GM21619 (cell line): ENCODE results near the gene CXorf58.

Experiments used
- ATAC-seq: cut with Tn5 transposase; IDR thresholded peaks from one replicate; pipeline ENCODE4 v1.9.1; 2021; ENCODE audit not compliant: unreplicated experiment

Gene CXorf58

GRCh38 chrX:23900220-23900797 is 7.5 kb upstream of the CXorf58 start:
- ATAC-seq = no peak

GRCh38 chrX:23901060-23901459 is 6.7 kb upstream of the CXorf58 start:
- no peak for ATAC-seq

- ATAC-seq = peak; percentile 66
Observed at GRCh38 chrX:23901805-23902204, 6.0 kb upstream of the CXorf58 start.

- no peak for ATAC-seq
Observed at GRCh38 chrX:23902419-23902818, 5.4 kb upstream of the CXorf58 start.

- no peak for ATAC-seq
Observed at GRCh38 chrX:23904096-23904495, 3.7 kb upstream of the CXorf58 start.

- no peak for ATAC-seq
Observed at GRCh38 chrX:23907111-23907497, 702 bp upstream of the CXorf58 start.

- no peak for ATAC-seq
Observed at GRCh38 chrX:23908219-23909004, 606 bp downstream of the CXorf58 start.

- ATAC-seq = no peak
Observed at GRCh38 chrX:23911126-23911835, 3.5 kb downstream of the CXorf58 start.

- ATAC-seq = no peak
Observed at GRCh38 chrX:23919148-23919547, 11.3 kb downstream of the CXorf58 start.

GRCh38 chrX:23919706-23920320 is 12.0 kb downstream of the CXorf58 start:
- no peak for ATAC-seq

- ATAC-seq = no peak
Observed at GRCh38 chrX:23926015-23926414, 18.2 kb downstream of the CXorf58 start.

- ATAC-seq = no peak
Observed at GRCh38 chrX:23930894-23931604, 23.2 kb downstream of the CXorf58 start.

- no peak for ATAC-seq
Observed at GRCh38 chrX:23932046-23932445, 24.2 kb downstream of the CXorf58 start.

GRCh38 chrX:23935106-23935505 is 27.3 kb downstream of the CXorf58 start:
- no peak for ATAC-seq

GRCh38 chrX:23936180-23936579 is 28.4 kb downstream of the CXorf58 start:
- ATAC-seq = no peak

GRCh38 chrX:23937100-23937499 is 29.3 kb downstream of the CXorf58 start:
- no peak for ATAC-seq

GRCh38 chrX:23938690-23939089 is 30.9 kb downstream of the CXorf58 start:
- ATAC-seq = no peak

GRCh38 chrX:23939203-23939602 is 31.4 kb downstream of the CXorf58 start:
- ATAC-seq = no peak

- no peak for ATAC-seq
Observed at GRCh38 chrX:23944234-23944633, 36.4 kb downstream of the CXorf58 start.

- ATAC-seq = no peak
Observed at GRCh38 chrX:23945206-23945605, 37.4 kb downstream of the CXorf58 start.

GRCh38 chrX:23952391-23952790 is 44.6 kb downstream of the CXorf58 start:
- ATAC-seq = no peak
